Suprapubic skin (tissue), 4 donors: Measurements from ENCODE around the gene ZNF770.

ENCODE experiments used
- EP300 ChIP-seq: sonication (generic); formaldehyde crosslinking; IDR thresholded peaks from one replicate; pipeline ENCODE4 v1.6.1; 2017; ENCODE audit warnings: antibody characterized with exemption
- POLR2A ChIP-seq, 2 donors: fragments of 450-650 bp; IDR thresholded peaks; one replicate each; pipeline ENCODE4 v1.6.1; 2017; ENCODE audit warnings: antibody characterized with exemption in 2 of 2, mild to moderate bottlenecking in 2 of 2, moderate library complexity in 2 of 2
- POLR2AphosphoS5 ChIP-seq, 3 donors: sonication (generic); formaldehyde crosslinking; IDR thresholded peaks; one replicate each; pipeline ENCODE4 v1.6.1; 2017; ENCODE audit warnings: antibody characterized with exemption in 3 of 3
- TF ChIP-seq, protein P1 (sequence below), 2 donors: fragments of 200-600 bp in 1 of 2; fragments of 450-650 bp in 1 of 2; sonication (generic) in 1 of 2; IDR thresholded peaks; one replicate each; pipeline ENCODE4 v1.5.1; 2016 to 2019; ENCODE audit warnings: antibody characterized with exemption in 2 of 2, mild to moderate bottlenecking in 1 of 2, moderate library complexity in 1 of 2

DNA sequence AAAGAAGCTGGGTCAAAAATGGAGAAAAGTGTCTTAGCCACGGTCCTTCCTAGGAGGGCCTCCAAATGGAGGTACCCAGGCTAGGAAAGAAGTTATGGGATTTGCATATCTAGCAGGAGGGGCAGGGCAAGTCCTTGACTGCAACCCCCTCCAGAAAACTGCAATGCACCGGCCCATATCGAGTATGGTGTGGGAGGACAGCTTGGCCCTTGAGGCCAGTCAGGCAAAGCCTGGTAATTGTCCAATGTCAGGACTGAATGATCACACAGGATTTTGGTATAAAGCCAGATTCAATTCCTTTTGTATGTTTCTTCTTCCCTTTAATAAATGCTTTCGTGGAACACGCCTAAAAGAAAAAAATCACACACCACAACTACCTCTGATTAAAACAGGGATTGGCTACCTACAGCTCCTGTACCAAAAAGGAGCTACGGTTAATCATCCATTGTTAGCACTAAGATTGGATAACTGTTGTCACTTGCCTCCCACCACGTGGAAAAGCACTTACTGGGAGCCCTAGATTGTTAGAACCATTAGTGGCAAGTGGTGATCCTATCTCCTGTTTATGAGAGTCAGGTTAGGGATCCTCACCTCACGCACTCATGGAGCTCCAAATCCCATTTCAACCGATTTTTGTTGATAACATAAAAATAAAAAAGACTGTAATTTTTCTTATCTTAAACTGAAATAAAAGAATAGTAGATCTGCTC, 1.2 kb downstream of the ZNF770 start:
- TF ChIP-seq, protein P1, sequence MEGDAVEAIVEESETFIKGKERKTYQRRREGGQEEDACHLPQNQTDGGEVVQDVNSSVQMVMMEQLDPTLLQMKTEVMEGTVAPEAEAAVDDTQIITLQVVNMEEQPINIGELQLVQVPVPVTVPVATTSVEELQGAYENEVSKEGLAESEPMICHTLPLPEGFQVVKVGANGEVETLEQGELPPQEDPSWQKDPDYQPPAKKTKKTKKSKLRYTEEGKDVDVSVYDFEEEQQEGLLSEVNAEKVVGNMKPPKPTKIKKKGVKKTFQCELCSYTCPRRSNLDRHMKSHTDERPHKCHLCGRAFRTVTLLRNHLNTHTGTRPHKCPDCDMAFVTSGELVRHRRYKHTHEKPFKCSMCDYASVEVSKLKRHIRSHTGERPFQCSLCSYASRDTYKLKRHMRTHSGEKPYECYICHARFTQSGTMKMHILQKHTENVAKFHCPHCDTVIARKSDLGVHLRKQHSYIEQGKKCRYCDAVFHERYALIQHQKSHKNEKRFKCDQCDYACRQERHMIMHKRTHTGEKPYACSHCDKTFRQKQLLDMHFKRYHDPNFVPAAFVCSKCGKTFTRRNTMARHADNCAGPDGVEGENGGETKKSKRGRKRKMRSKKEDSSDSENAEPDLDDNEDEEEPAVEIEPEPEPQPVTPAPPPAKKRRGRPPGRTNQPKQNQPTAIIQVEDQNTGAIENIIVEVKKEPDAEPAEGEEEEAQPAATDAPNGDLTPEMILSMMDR (IDR thresholded peaks at IDR 0.05), result no peak
- no peak for TF ChIP-seq POLR2A (IDR thresholded peaks at IDR 0.05)
- no peak for TF ChIP-seq POLR2AphosphoS5 (IDR thresholded peaks at IDR 0.05)
- no peak for TF ChIP-seq EP300
